OCI-LY1 (cell line): ENCODE data around the gene NAA16.

Experiments
- EZH2 ChIP-seq: fragments of 200-600 bp; sonication (generic), shearing (Covaris generic); IDR thresholded peaks from 2 replicates; pipeline ENCODE4 v1.8.0; 2017; ENCODE audit warnings: borderline replicate concordance, mixed run types, mild to moderate bottlenecking, antibody characterized with exemption, low read length, moderate library complexity, mixed read lengths
- TF ChIP-seq, protein P1 (sequence below): fragments of 200-600 bp; sonication (generic), shearing (Covaris generic); IDR thresholded peaks from 2 replicates; pipeline ENCODE4 v1.5.1; 2017; ENCODE audit warnings: mild to moderate bottlenecking, antibody characterized with exemption, low read length, moderate library complexity, mixed read lengths

DNA sequence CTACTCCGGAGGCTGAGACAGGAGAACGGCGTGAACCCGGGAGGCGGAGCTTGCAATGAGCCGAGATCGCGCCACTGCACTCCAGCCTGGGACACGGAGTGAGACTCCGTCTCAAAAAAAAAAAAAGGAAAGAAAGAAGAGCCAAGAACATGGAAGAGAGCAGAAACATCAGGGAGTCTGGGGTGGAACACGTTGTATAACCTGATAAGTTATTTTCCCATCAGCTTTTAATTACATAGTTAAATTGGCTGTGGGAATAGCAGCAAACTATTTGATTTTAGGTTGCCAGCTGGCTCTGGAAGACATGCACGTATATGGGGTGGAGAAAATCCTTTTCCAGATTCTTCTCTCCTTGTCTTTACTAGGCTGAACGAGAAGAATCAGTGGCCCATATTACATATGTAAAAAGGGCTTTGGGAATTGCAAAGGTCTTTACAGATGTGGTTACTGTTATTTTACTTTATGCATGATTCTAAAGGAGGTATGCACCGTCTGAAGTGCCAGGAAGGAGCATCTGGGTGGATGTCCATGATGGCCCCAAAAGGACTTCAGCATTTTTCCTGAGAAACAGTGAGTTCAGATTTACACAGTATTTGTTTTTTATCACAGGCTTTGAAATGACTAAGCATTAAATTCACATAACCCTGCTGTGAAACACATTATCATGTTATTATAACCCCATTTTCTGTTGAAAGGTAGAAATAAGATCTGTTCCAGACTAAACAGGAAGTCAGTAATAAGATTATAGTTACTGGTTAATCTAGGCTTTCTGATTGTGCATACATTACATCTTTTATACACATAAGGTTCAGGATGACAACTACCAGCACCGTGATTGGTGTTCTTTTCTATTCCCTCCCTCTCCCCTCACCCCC, 4.6 kb upstream of the NAA16 start:
- TF ChIP-seq, protein P1, sequence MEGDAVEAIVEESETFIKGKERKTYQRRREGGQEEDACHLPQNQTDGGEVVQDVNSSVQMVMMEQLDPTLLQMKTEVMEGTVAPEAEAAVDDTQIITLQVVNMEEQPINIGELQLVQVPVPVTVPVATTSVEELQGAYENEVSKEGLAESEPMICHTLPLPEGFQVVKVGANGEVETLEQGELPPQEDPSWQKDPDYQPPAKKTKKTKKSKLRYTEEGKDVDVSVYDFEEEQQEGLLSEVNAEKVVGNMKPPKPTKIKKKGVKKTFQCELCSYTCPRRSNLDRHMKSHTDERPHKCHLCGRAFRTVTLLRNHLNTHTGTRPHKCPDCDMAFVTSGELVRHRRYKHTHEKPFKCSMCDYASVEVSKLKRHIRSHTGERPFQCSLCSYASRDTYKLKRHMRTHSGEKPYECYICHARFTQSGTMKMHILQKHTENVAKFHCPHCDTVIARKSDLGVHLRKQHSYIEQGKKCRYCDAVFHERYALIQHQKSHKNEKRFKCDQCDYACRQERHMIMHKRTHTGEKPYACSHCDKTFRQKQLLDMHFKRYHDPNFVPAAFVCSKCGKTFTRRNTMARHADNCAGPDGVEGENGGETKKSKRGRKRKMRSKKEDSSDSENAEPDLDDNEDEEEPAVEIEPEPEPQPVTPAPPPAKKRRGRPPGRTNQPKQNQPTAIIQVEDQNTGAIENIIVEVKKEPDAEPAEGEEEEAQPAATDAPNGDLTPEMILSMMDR = no peak
- no peak for TF ChIP-seq EZH2
